Neural cell (in vitro differentiated cells): ENCODE data around the gene AP3B1. TPM values are rescaled to one million over a fixed set of nuclear protein-coding genes. Genes with fewer than 3 reads are reported as not detected.

ENCODE experiments used
- H2AFZ ChIP-seq: fragments of 200-600, 300-800 bp; sonication (generic), shearing (Covaris generic); 2 replicates; pipeline ENCODE4 v1.6.0; 2014; ENCODE audit warnings: low read depth, mild to moderate bottlenecking, antibody characterized with exemption, low read length, moderate library complexity
- H3F3A ChIP-seq: fragments of 200-600 bp; shearing (Covaris generic); 2 replicates; pipeline ENCODE4 v1.6.1; 2016; ENCODE audit warnings: mild to moderate bottlenecking, moderate library complexity, mixed read lengths, antibody characterized with exemption, low read length; ENCODE audit not compliant: insufficient read depth, poor library complexity, severe bottlenecking
- H3K27ac ChIP-seq: fragments of 200-600, 300-800 bp; sonication (generic), shearing (Covaris generic); 2 replicates; pipeline ENCODE4 v1.5.1; 2014; ENCODE audit warnings: mild to moderate bottlenecking, low read length, moderate library complexity
- H3K27me3 ChIP-seq: fragments of 300-800, 200-600 bp; sonication (generic), shearing (Covaris generic); 2 replicates; pipeline ENCODE4 v1.6.0; 2014; ENCODE audit warnings: mild to moderate bottlenecking, low read depth, low read length, moderate library complexity; ENCODE audit not compliant: insufficient read depth
- H3K36me3 ChIP-seq: fragments of 300-800, 200-600 bp; sonication (generic), shearing (Covaris generic); 2 replicates; pipeline ENCODE4 v1.5.1; 2014; ENCODE audit warnings: mild to moderate bottlenecking, antibody characterized with exemption, low read length, moderate library complexity; ENCODE audit not compliant: insufficient read depth
- H3K4me2 ChIP-seq: fragments of 300-800, 200-600 bp; sonication (generic), shearing (Covaris generic); 2 replicates; pipeline ENCODE4 v1.6.0; 2014; ENCODE audit warnings: mild to moderate bottlenecking, low read length
- H3K4me3 ChIP-seq: fragments of 300-800, 200-600 bp; sonication (generic), shearing (Covaris generic); 2 replicates; pipeline ENCODE4 v1.5.1; 2014; ENCODE audit warnings: mild to moderate bottlenecking, low read length, moderate library complexity
- H3K79me2 ChIP-seq: fragments of 200-600 bp; shearing (Covaris generic); replicated peaks from 2 replicates; pipeline ENCODE4 v1.6.0; 2014; ENCODE audit warnings: mild to moderate bottlenecking, low read length, moderate library complexity; ENCODE audit not compliant: insufficient read depth
- H3K9ac ChIP-seq: fragments of 300-800, 200-600 bp; sonication (generic), shearing (Covaris generic); 2 replicates; pipeline ENCODE4 v1.6.1; 2016; ENCODE audit warnings: mild to moderate bottlenecking, low read length, mixed read lengths
- H3K9me2 ChIP-seq: fragments of 200-600 bp; shearing (Covaris generic); 2 replicates; pipeline ENCODE4 v1.6.1; 2016; ENCODE audit warnings: mild to moderate bottlenecking, low read length, mixed read lengths; ENCODE audit not compliant: insufficient read depth
- H3K9me3 ChIP-seq: fragments of 200-600, 300-800 bp; sonication (generic), shearing (Covaris generic); 2 replicates; pipeline ENCODE4 v1.6.1; 2016; ENCODE audit warnings: mild to moderate bottlenecking, mixed run types, low read length, moderate library complexity, mixed read lengths
- H4K20me1 ChIP-seq: fragments of 200-600 bp; shearing (Covaris generic); 2 replicates; pipeline ENCODE4 v1.6.1; 2016; ENCODE audit warnings: mild to moderate bottlenecking, mixed run types; ENCODE audit not compliant: insufficient read depth
- EP300 ChIP-seq: fragments of 450-650 bp; conservative IDR thresholded peaks from 2 replicates; pipeline ENCODE4 v1.6.1; 2014; ENCODE audit warnings: antibody characterized with exemption, mild to moderate bottlenecking, moderate library complexity; ENCODE audit not compliant: poor library complexity, severe bottlenecking
- EZH2 ChIP-seq: fragments of 200-600, 300-800 bp; shearing (Covaris generic), sonication (generic); IDR thresholded peaks from 2 replicates; pipeline ENCODE4 v1.6.1; 2014; ENCODE audit warnings: antibody characterized with exemption, low read length, borderline replicate concordance, mild to moderate bottlenecking; ENCODE audit not compliant: insufficient read depth, poor library complexity, severe bottlenecking
- MXI1 ChIP-seq: fragments of 450-650 bp; conservative IDR thresholded peaks from 2 replicates; pipeline ENCODE4 v1.6.1; 2014; ENCODE audit warnings: antibody characterized with exemption, mild to moderate bottlenecking; ENCODE audit not compliant: poor library complexity, severe bottlenecking
- POLR2AphosphoS5 ChIP-seq: IDR thresholded peaks from 2 replicates; pipeline ENCODE4 v1.6.1; 2012
- RAD21 ChIP-seq: fragments of 450-650 bp; conservative IDR thresholded peaks from 2 replicates; pipeline ENCODE4 v1.6.1; 2014; ENCODE audit warnings: antibody characterized with exemption, mild to moderate bottlenecking, moderate library complexity
- SMC3 ChIP-seq: fragments of 450-650 bp; conservative IDR thresholded peaks from 2 replicates; pipeline ENCODE4 v1.6.1; 2014; ENCODE audit warnings: antibody characterized with exemption, mild to moderate bottlenecking, moderate library complexity; ENCODE audit not compliant: poor library complexity
- TAF1 ChIP-seq: IDR thresholded peaks from 2 replicates; pipeline ENCODE4 v1.6.1; 2012; ENCODE audit warnings: low read depth
- polyA plus RNA-seq: library from polyadenylated mRNA; depleted of rRNA; stranded (reverse); fragments of >200 nt; gene quantifications from 2 replicates; pipeline ENCODE4 v1.2.3, GENCODE V29; 2014
- TF ChIP-seq, protein P1 (sequence below): fragments of 450-650 bp; IDR thresholded peaks from 2 replicates; pipeline ENCODE4 v1.5.1; 2014; ENCODE audit warnings: antibody characterized with exemption, mild to moderate bottlenecking, moderate library complexity; ENCODE audit not compliant: poor library complexity, severe bottlenecking
- TF ChIP-seq, protein P2 (sequence below): IDR thresholded peaks from 2 replicates; pipeline ENCODE4 v1.6.1; 2012; ENCODE audit warnings: borderline replicate concordance

AP3B1 gene
- polyA plus RNA-seq, 1 donor from 2014 or later = 8.5 TPM

DNA sequence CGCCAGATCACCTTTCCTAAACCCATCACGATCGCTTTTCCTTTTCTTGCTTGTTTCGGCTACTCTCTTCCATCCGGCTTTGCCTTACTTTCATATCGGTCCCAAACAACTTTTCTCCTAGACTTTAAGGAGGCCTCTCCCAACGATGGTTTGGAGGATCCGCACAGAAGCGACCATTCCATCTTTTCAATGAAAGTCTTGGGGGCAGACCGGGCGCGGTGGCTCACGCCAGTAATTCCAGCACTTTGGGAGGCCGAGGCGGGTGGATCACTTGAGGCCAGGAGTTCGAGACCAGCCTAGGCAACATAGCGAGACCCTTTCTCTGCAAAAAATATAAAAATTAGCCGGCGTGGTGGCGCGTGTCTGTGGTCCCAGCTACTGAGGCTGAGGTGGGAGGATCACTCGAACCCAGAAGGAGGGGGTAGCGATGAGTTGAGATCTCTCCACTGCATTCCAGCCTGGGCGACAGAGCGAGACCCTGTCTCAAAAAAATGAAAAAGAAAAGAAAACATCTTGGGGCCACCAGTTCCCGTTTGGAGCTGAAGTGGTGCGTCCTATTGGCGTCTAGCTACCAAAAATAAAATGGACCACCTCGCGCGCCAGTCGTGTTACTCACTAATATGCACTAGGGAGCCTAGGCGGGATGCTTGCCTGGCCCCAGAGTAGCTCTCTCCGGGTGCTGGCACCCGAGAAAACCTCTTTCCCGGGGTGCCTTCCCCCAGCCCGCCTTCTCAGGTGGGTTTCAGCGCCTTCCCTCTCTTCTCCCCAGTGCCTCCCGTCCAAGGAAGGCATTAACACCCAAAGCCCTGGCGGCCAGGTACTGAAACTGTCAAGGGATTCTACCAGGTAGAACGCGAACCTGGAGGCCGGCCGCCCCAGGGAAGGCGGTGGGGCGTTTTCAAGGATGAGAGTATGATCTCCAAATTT lies 800 bp upstream of the AP3B1 start:
- H3F3A ChIP-seq = no peaks in the 10 kb centered on the region
- TF ChIP-seq SMC3 (peak; percentile 9), MXI1 (no peak)
- TF ChIP-seq, protein P1, sequence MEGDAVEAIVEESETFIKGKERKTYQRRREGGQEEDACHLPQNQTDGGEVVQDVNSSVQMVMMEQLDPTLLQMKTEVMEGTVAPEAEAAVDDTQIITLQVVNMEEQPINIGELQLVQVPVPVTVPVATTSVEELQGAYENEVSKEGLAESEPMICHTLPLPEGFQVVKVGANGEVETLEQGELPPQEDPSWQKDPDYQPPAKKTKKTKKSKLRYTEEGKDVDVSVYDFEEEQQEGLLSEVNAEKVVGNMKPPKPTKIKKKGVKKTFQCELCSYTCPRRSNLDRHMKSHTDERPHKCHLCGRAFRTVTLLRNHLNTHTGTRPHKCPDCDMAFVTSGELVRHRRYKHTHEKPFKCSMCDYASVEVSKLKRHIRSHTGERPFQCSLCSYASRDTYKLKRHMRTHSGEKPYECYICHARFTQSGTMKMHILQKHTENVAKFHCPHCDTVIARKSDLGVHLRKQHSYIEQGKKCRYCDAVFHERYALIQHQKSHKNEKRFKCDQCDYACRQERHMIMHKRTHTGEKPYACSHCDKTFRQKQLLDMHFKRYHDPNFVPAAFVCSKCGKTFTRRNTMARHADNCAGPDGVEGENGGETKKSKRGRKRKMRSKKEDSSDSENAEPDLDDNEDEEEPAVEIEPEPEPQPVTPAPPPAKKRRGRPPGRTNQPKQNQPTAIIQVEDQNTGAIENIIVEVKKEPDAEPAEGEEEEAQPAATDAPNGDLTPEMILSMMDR = peak; percentile 27
- no peaks in the 10 kb centered on the region for H3K9me3 ChIP-seq
- H4K20me1 ChIP-seq = no peaks in the 10 kb centered on the region
- no peak overlapping the region for H3K27ac ChIP-seq
- peaks cover 17% of the 10 kb centered on the region for H3K27me3 ChIP-seq
- peak overlapping the region; percentile 65 for H3K4me2 ChIP-seq
- peak overlapping the region; percentile 97 for H3K4me3 ChIP-seq
- no peaks in the 10 kb centered on the region for H3K36me3 ChIP-seq
- H2AFZ ChIP-seq = peak overlapping the region; percentile 57
- no peaks in the 10 kb centered on the region for H3K9me2 ChIP-seq
- H3K79me2 ChIP-seq = peaks cover 25% of the 10 kb centered on the region
- peak overlapping the region; percentile 68 for H3K9ac ChIP-seq

DNA sequence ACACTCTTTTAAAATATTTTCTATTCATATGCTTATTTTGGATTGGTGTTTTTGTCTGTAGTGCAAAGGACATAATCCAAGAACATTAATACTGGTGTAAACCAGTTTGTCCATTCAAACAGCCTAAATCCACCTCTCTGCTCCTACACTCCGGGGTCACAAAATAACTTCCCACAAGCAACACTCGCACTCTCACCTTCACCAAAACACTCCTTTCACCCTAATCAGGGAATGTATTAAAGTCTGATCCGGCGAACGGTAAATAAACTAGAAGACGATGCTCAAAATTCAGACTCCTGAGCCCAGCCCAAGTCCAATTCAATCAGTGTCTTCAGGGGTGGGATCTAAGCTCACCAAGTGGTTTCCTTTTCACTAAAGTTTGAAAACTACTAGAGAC lies 649 bp downstream of the AP3B1 start:
- no peaks in the 10 kb centered on the region for H3F3A ChIP-seq
- H3K79me2 ChIP-seq = peaks cover 27% of the 10 kb centered on the region
- H3K27ac ChIP-seq = no peak overlapping the region
- H3K27me3 ChIP-seq = peaks cover 17% of the 10 kb centered on the region
- H3K36me3 ChIP-seq = no peaks in the 10 kb centered on the region
- H3K4me2 ChIP-seq = peak overlapping the region; percentile 83
- peak overlapping the region; percentile 97 for H3K4me3 ChIP-seq
- H3K9me3 ChIP-seq = no peaks in the 10 kb centered on the region
- TF ChIP-seq, protein P1 = no peak
- TF ChIP-seq TAF1 (no peak), MXI1 (no peak), EP300 (no peak), EZH2 (no peak), SMC3 (no peak), POLR2AphosphoS5 (no peak), RAD21 (no peak)
- TF ChIP-seq, protein P2, sequence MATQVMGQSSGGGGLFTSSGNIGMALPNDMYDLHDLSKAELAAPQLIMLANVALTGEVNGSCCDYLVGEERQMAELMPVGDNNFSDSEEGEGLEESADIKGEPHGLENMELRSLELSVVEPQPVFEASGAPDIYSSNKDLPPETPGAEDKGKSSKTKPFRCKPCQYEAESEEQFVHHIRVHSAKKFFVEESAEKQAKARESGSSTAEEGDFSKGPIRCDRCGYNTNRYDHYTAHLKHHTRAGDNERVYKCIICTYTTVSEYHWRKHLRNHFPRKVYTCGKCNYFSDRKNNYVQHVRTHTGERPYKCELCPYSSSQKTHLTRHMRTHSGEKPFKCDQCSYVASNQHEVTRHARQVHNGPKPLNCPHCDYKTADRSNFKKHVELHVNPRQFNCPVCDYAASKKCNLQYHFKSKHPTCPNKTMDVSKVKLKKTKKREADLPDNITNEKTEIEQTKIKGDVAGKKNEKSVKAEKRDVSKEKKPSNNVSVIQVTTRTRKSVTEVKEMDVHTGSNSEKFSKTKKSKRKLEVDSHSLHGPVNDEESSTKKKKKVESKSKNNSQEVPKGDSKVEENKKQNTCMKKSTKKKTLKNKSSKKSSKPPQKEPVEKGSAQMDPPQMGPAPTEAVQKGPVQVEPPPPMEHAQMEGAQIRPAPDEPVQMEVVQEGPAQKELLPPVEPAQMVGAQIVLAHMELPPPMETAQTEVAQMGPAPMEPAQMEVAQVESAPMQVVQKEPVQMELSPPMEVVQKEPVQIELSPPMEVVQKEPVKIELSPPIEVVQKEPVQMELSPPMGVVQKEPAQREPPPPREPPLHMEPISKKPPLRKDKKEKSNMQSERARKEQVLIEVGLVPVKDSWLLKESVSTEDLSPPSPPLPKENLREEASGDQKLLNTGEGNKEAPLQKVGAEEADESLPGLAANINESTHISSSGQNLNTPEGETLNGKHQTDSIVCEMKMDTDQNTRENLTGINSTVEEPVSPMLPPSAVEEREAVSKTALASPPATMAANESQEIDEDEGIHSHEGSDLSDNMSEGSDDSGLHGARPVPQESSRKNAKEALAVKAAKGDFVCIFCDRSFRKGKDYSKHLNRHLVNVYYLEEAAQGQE = no peak
- peak overlapping the region; percentile 68 for H3K9ac ChIP-seq
- no peaks in the 10 kb centered on the region for H3K9me2 ChIP-seq
- peak overlapping the region; percentile 94 for H2AFZ ChIP-seq
- no peaks in the 10 kb centered on the region for H4K20me1 ChIP-seq
